Astrocyte (in vitro differentiated cells and primary cell): Measurements from ENCODE around the gene RPS23.

Experiments
- CTCF ChIP-seq: IDR thresholded peaks from 2 replicates; pipeline ENCODE4 v1.5.1; 2011; ENCODE audit warnings: low read depth, mild to moderate bottlenecking, inconsistent platforms, low read length, moderate library complexity; ENCODE audit not compliant: insufficient read depth
- EZH2 ChIP-seq: IDR thresholded peaks from 2 replicates; pipeline ENCODE4 v1.6.1; 2012; ENCODE audit warnings: mild to moderate bottlenecking, low read length, inconsistent platforms; ENCODE audit not compliant: insufficient read depth

- no peak for TF ChIP-seq CTCF
- no peak for TF ChIP-seq EZH2
Measured at GRCh38 chr5:82301190-82301589, 23.0 kb upstream of the RPS23 start.
